Smooth muscle cell (in vitro differentiated cells): ENCODE data around the gene CCDC33. TPM values are rescaled to one million over a fixed set of nuclear protein-coding genes. Genes with fewer than 3 reads are reported as not detected.
A peak's percentile ranks its signal among the peaks of the same experiment; 100 is the strongest.

ENCODE experiments used
- DNase-seq: peaks from one replicate; lab custom pipeline; 2025; ENCODE audit not compliant: unreplicated experiment; lab: John Stamatoyannopoulos, UW
- H2AFZ ChIP-seq: fragments of 200-600 bp; sonication (generic); 2 replicates; pipeline ENCODE4 v1.6.0; 2016; ENCODE audit warnings: antibody characterized with exemption, low read depth, mild to moderate bottlenecking
- H3F3A ChIP-seq: fragments of 200-600 bp; sonication (generic); 2 replicates; pipeline ENCODE4 v1.6.0; 2017; ENCODE audit warnings: antibody characterized with exemption, low read depth
- H3K27ac ChIP-seq: fragments of 200-600 bp; sonication (generic); 2 replicates; pipeline ENCODE4 v1.5.1; 2016; ENCODE audit warnings: low read depth, mild to moderate bottlenecking
- H3K27me3 ChIP-seq: fragments of 200-600 bp; sonication (generic); 2 replicates; pipeline ENCODE4 v1.6.1; 2016; ENCODE audit warnings: low read depth, mild to moderate bottlenecking
- H3K36me3 ChIP-seq: fragments of 200-600 bp; sonication (generic); 2 replicates; pipeline ENCODE4 v1.5.1; 2016; ENCODE audit warnings: low read depth
- H3K4me1 ChIP-seq: fragments of 200-600 bp; sonication (generic); 2 replicates; pipeline ENCODE4 v1.5.1; 2016; ENCODE audit warnings: low read depth
- H3K4me2 ChIP-seq: fragments of 200-600 bp; sonication (generic); 2 replicates; pipeline ENCODE4 v1.6.0; 2016; ENCODE audit warnings: mild to moderate bottlenecking
- H3K4me3 ChIP-seq: fragments of 200-600 bp; sonication (generic); 2 replicates; pipeline ENCODE4 v1.5.1; 2016; ENCODE audit warnings: mild to moderate bottlenecking
- H3K79me2 ChIP-seq: fragments of 200-600 bp; sonication (generic); 2 replicates; pipeline ENCODE4 v1.6.0; 2016; ENCODE audit warnings: low read depth, mild to moderate bottlenecking
- H3K9ac ChIP-seq: fragments of 200-600 bp; sonication (generic); 2 replicates; pipeline ENCODE4 v1.6.0; 2016; ENCODE audit warnings: low read depth
- H3K9me3 ChIP-seq: fragments of 200-600 bp; sonication (generic); replicated peaks from 2 replicates; pipeline ENCODE4 v1.5.1; 2016; ENCODE audit warnings: low read depth
- H4K20me1 ChIP-seq: fragments of 200-600 bp; sonication (generic); 2 replicates; pipeline ENCODE4 v1.6.0; 2016; ENCODE audit warnings: low read depth
- CTCF ChIP-seq: fragments of 200-600 bp; sonication (generic); IDR thresholded peaks from 2 replicates; pipeline ENCODE4 v1.5.1; 2017; ENCODE audit warnings: borderline replicate concordance, mild to moderate bottlenecking, antibody characterized with exemption; ENCODE audit not compliant: insufficient read depth, poor library complexity, severe bottlenecking
- WGBS: methylation state at CpG from one replicate; pipeline ENCODE4 v1.1.7; 2016; ENCODE audit warnings: low lambda C conversion rate; 5-methylcytosine and 5-hydroxymethylcytosine counted together
- polyA plus RNA-seq: library from polyadenylated mRNA; unstranded; fragments of >200 nt; fragmentation: Nextera tagmentation; extraction: Ambion mirVana; gene quantifications from 2 replicates; pipeline ENCODE4 v1.2.1, GENCODE V29; 2016
- total RNA-seq: library from RNA; depleted of rRNA; stranded (reverse); fragments of >200 nt; gene quantifications from 2 replicates; pipeline ENCODE4 v1.2.3, GENCODE V29; 2014

The CCDC33 gene
- total and polyA plus RNA-seq, 2 experiments from 2014 or later = 3.8 to 5.8 TPM

GRCh38 chr15:74337146-74337545, 101.0 kb downstream of the CCDC33 start:
- 91% methylated on average over 5 of the region's 5 CpGs for WGBS
- Histone ChIP-seq H3K4me3 (no peak overlapping the region), H3K4me1 (no peaks in the 10 kb centered on the region), H3K4me2 (no peak overlapping the region), H4K20me1 (no peaks in the 10 kb centered on the region), H3K9me3 (no peaks in the 10 kb centered on the region), H3K79me2 (no peaks in the 10 kb centered on the region), H3K36me3 (no peaks in the 10 kb centered on the region), H3K27ac (no peak overlapping the region), H3K27me3 (no peaks in the 10 kb centered on the region), H2AFZ (no peak overlapping the region), H3K9ac (no peak overlapping the region), H3F3A (no peaks in the 10 kb centered on the region)
- no peak for DNase-seq
- TF ChIP-seq CTCF = no peak

- no peak overlapping the region for H3K4me2 ChIP-seq
- no peaks in the 10 kb centered on the region for H3F3A ChIP-seq
- H3K4me3 ChIP-seq = no peak overlapping the region
- no peak overlapping the region for H2AFZ ChIP-seq
- no peak overlapping the region for H3K9ac ChIP-seq
- H3K79me2 ChIP-seq = no peaks in the 10 kb centered on the region
- no peaks in the 10 kb centered on the region for H3K27me3 ChIP-seq
- 88% methylated on average over 4 of the region's 4 CpGs for WGBS
- H3K4me1 ChIP-seq = no peaks in the 10 kb centered on the region
- no peaks in the 10 kb centered on the region for H4K20me1 ChIP-seq
- no peak for DNase-seq
- no peak overlapping the region for H3K27ac ChIP-seq
- H3K9me3 ChIP-seq = no peaks in the 10 kb centered on the region
- no peaks in the 10 kb centered on the region for H3K36me3 ChIP-seq
- TF ChIP-seq CTCF = no peak
Observed at GRCh38 chr15:74337607-74338211, 101.6 kb downstream of the CCDC33 start.

GRCh38 chr15:74338676-74339075, 102.5 kb downstream of the CCDC33 start:
- Histone ChIP-seq H3K4me1 (no peaks in the 10 kb centered on the region), H4K20me1 (no peaks in the 10 kb centered on the region), H3K27ac (no peak overlapping the region), H3K9ac (no peak overlapping the region), H3K9me3 (no peaks in the 10 kb centered on the region), H3K36me3 (no peaks in the 10 kb centered on the region), H2AFZ (no peak overlapping the region), H3K27me3 (no peaks in the 10 kb centered on the region), H3K4me2 (no peak overlapping the region), H3K79me2 (no peaks in the 10 kb centered on the region), H3K4me3 (no peak overlapping the region), H3F3A (no peaks in the 10 kb centered on the region)
- no peak for DNase-seq
- WGBS = 100% methylated on average over 5 of the region's 5 CpGs
- no peak for TF ChIP-seq CTCF

- Histone ChIP-seq H3K4me1 (no peaks in the 10 kb centered on the region), H3K9me3 (no peaks in the 10 kb centered on the region), H4K20me1 (no peaks in the 10 kb centered on the region), H3K36me3 (no peaks in the 10 kb centered on the region), H3K9ac (no peak overlapping the region), H3K4me2 (peak overlapping the region; percentile 50), H2AFZ (no peak overlapping the region), H3K4me3 (no peak overlapping the region), H3K79me2 (no peaks in the 10 kb centered on the region), H3K27me3 (no peaks in the 10 kb centered on the region), H3K27ac (no peak overlapping the region), H3F3A (no peaks in the 10 kb centered on the region)
- no peak for DNase-seq
- 95% methylated on average over 9 of the region's 9 CpGs for WGBS
- no peak for TF ChIP-seq CTCF
Observed at GRCh38 chr15:74339371-74339770, 103.2 kb downstream of the CCDC33 start.
